ENCODE results near the gene TAF3. TPM values are rescaled to one million over a fixed set of nuclear protein-coding genes. Genes with fewer than 3 reads are reported as not detected.

The TAF3 gene
- total RNA-seq, 8 experiments from 2014 or later = 3.0 to 7.8 (median 5.4) TPM

- 0 to 10% (median 3%) methylated on average over 3 to 12 of the region's 17 CpGs; no CpG with 5 or more reads in 3 of the 10 experiments for WGBS, 10 experiments
- peaks cover 9 to 21% of the 10 kb centered on the region in 2 donors for H3K4me1 ChIP-seq (replicated peaks in 1 of 2)
- in situ Hi-C loops (cut with MboI; ENCODE audit: low pct_unique_long_range_greater_than_20kb in 2 of 9, low sequenced_read_pairs in 9 of 9, unreplicated experiment in 9 of 9) = loop anchor here in 1 of 9 experiments (25.0 kb wide), 1 partner anchor 1159 kb away; no protein-coding TSS in a partner anchor
- H3K4me3 ChIP-seq = peak overlapping the region in 2 of 5 donors; percentile 44 to 48
- ATAC-seq (replicated peaks in 6 of 8) = no peak
- H3K27ac ChIP-seq = no peak overlapping the region
Observed at GRCh38 chr10:8052956-8053445, 234.7 kb downstream of the TAF3 start.

- ATAC-seq (replicated peaks in 6 of 8) = peak; percentile 78 to 94 (median 91)
- no peak overlapping the region for H3K27ac ChIP-seq
- 0 to 11% (median 2%) methylated on average over 1 to 22 of the region's 60 CpGs; no CpG with 5 or more reads in 1 of the 10 experiments for WGBS, 10 experiments
- in situ Hi-C loops (cut with MboI; ENCODE audit: low pct_unique_long_range_greater_than_20kb in 2 of 9, low sequenced_read_pairs in 9 of 9, unreplicated experiment in 9 of 9) = loop anchor here in 1 of 9 experiments (25.0 kb wide), 1 partner anchor 1159 kb away; no protein-coding TSS in a partner anchor
- peaks cover 9 to 21% of the 10 kb centered on the region in 2 donors for H3K4me1 ChIP-seq (replicated peaks in 1 of 2)
- H3K4me3 ChIP-seq = peak overlapping the region; percentile 33 to 48 (median 44)
Observed at GRCh38 chr10:8053446-8054243, 235.3 kb downstream of the TAF3 start.

- peak overlapping the region; percentile 14 to 48 (median 44) for H3K4me3 ChIP-seq
- H3K4me1 ChIP-seq (replicated peaks in 1 of 2) = peaks cover 9 to 21% of the 10 kb centered on the region in 2 donors
- in situ Hi-C loops (cut with MboI; ENCODE audit: low pct_unique_long_range_greater_than_20kb in 2 of 9, low sequenced_read_pairs in 9 of 9, unreplicated experiment in 9 of 9) = loop anchor here in 1 of 9 experiments (25.0 kb wide), 1 partner anchor 1158 kb away; no protein-coding TSS in a partner anchor
- WGBS, 10 experiments = 0 to 4% (median 0%) methylated on average over 2 to 8 of the region's 25 CpGs; no CpG with 5 or more reads in 7 of the 10 experiments
- H3K27ac ChIP-seq = no peak overlapping the region
- ATAC-seq (replicated peaks in 6 of 8) = peak in 6 of 8 experiments; percentile 2 to 7 (median 4)
Observed at GRCh38 chr10:8054244-8054493, 235.9 kb downstream of the TAF3 start.

GRCh38 chr10:8054494-8055407, 236.4 kb downstream of the TAF3 start, which contains the start of gene GATA3:
GATA3 (plus strand) TSS chr10:8054688; CDS start chr10:8055656, 968 bp downstream.
- WGBS, 10 experiments = 0 to 7% (median 0%) methylated on average over 1 to 19 of the region's 65 CpGs; no CpG with 5 or more reads in 3 of the 10 experiments
- no peak within 1 kb of the TSS for H3K27ac ChIP-seq
- ATAC-seq (replicated peaks in 6 of 8) = peak in 6 of 8 experiments; percentile 11 to 33 (median 28)
- peak within 1 kb of the TSS; percentile 33 to 48 (median 44) for H3K4me3 ChIP-seq
- H3K4me1 ChIP-seq (replicated peaks in 1 of 2) = peaks cover 9 to 17% of the 10 kb centered on the region in 2 donors
- in situ Hi-C loops (cut with MboI; ENCODE audit: low pct_unique_long_range_greater_than_20kb in 2 of 9, low sequenced_read_pairs in 9 of 9, unreplicated experiment in 9 of 9) = loop anchor here in 1 of 9 experiments (25.0 kb wide), 1 partner anchor 1158 kb away; no protein-coding TSS in a partner anchor

- Histone ChIP-seq H3K4me1 (replicated peaks in 1 of 2) (peaks cover 3 to 9% of the 10 kb centered on the region in 2 donors), H3K4me3 (no peak overlapping the region), H3K27ac (no peak overlapping the region)
- no peak for ATAC-seq (replicated peaks in 6 of 8)
- 0 to 8% methylated on average over 4 to 12 of the region's 85 CpGs; no CpG with 5 or more reads in 8 of the 10 experiments for WGBS, 10 experiments
- in situ Hi-C loops (cut with MboI; ENCODE audit: low pct_unique_long_range_greater_than_20kb in 2 of 9, low sequenced_read_pairs in 9 of 9, unreplicated experiment in 9 of 9) = loop anchor here in 1 of 9 experiments (25.0 kb wide), 1 partner anchor 1157 kb away; no protein-coding TSS in a partner anchor
Observed at GRCh38 chr10:8055420-8056349, 237.4 kb downstream of the TAF3 start.

- Histone ChIP-seq H3K4me3 (no peak overlapping the region), H3K27ac (no peak overlapping the region), H3K4me1 (replicated peaks in 1 of 2) (peaks cover 3 to 8% of the 10 kb centered on the region in 2 donors)
- no peak for ATAC-seq (replicated peaks in 6 of 8)
- WGBS, 10 experiments = 0 to 82% (median 29%) methylated on average over 1 to 4 of the region's 6 CpGs; no CpG with 5 or more reads in 3 of the 10 experiments
- in situ Hi-C loops (cut with MboI; ENCODE audit: low pct_unique_long_range_greater_than_20kb in 2 of 9, low sequenced_read_pairs in 9 of 9, unreplicated experiment in 9 of 9) = loop anchor here in 1 of 9 experiments (25.0 kb wide), 1 partner anchor 1156 kb away; no protein-coding TSS in a partner anchor
Observed at GRCh38 chr10:8056378-8056777, 238.1 kb downstream of the TAF3 start.

GRCh38 chr10:8056871-8057331, 238.6 kb downstream of the TAF3 start:
- H3K4me3 ChIP-seq = no peak overlapping the region
- WGBS, 10 experiments = 0 to 90% (median 56%) methylated on average over 2 to 12 of the region's 13 CpGs; no CpG with 5 or more reads in 2 of the 10 experiments
- no peak for ATAC-seq (replicated peaks in 6 of 8)
- no peak overlapping the region for H3K27ac ChIP-seq
- in situ Hi-C loops (cut with MboI; ENCODE audit: low pct_unique_long_range_greater_than_20kb in 2 of 9, low sequenced_read_pairs in 9 of 9, unreplicated experiment in 9 of 9) = loop anchor here in 1 of 9 experiments (25.0 kb wide), 1 partner anchor 1155 kb away; no protein-coding TSS in a partner anchor
- H3K4me1 ChIP-seq (replicated peaks in 1 of 2) = peaks cover 3 to 8% of the 10 kb centered on the region in 2 donors

- H3K4me1 ChIP-seq (replicated peaks in 1 of 2) = peaks cover 3 to 8% of the 10 kb centered on the region in 2 donors
- no peak for ATAC-seq (replicated peaks in 6 of 8)
- in situ Hi-C loops (cut with MboI; ENCODE audit: low pct_unique_long_range_greater_than_20kb in 2 of 9, low sequenced_read_pairs in 9 of 9, unreplicated experiment in 9 of 9) = loop anchor here in 1 of 9 experiments (25.0 kb wide), 1 partner anchor 1155 kb away; no protein-coding TSS in a partner anchor
- no peak overlapping the region for H3K27ac ChIP-seq
- H3K4me3 ChIP-seq = no peak overlapping the region
- WGBS, 10 experiments = 20 to 80% (median 40%) methylated on average over 1 to 7 of the region's 15 CpGs; no CpG with 5 or more reads in 2 of the 10 experiments
Observed at GRCh38 chr10:8057636-8058273, 239.4 kb downstream of the TAF3 start.

- WGBS, 10 experiments = 20% methylated on average over 1 to 4 of the region's 45 CpGs; no CpG with 5 or more reads in 8 of the 10 experiments
- in situ Hi-C loops (cut with MboI; ENCODE audit: low pct_unique_long_range_greater_than_20kb in 2 of 9, low sequenced_read_pairs in 9 of 9, unreplicated experiment in 9 of 9) = loop anchor here in 1 of 9 experiments (25.0 kb wide), 1 partner anchor 1154 kb away; no protein-coding TSS in a partner anchor
- H3K27ac ChIP-seq = no peak overlapping the region
- no peak for ATAC-seq (replicated peaks in 6 of 8)
- no peak overlapping the region for H3K4me3 ChIP-seq
- H3K4me1 ChIP-seq (replicated peaks in 1 of 2) = peaks cover 0 to 8% of the 10 kb centered on the region in 2 donors
Observed at GRCh38 chr10:8058274-8059111, 240.2 kb downstream of the TAF3 start.

- Histone ChIP-seq H3K4me3 (no peak overlapping the region), H3K4me1 (replicated peaks in 1 of 2) (peaks cover 0 to 4% of the 10 kb centered on the region in 2 donors), H3K27ac (no peak overlapping the region)
- in situ Hi-C loops (cut with MboI; ENCODE audit: low pct_unique_long_range_greater_than_20kb in 2 of 9, low sequenced_read_pairs in 9 of 9, unreplicated experiment in 9 of 9) = loop anchor here in 1 of 9 experiments (25.0 kb wide), 1 partner anchor 1153 kb away; no protein-coding TSS in a partner anchor
- ATAC-seq (replicated peaks in 6 of 8) = no peak
- 12 to 67% (median 27%) methylated on average over 3 to 14 of the region's 16 CpGs; no CpG with 5 or more reads in 3 of the 10 experiments for WGBS, 10 experiments
Observed at GRCh38 chr10:8059191-8059936, 241.1 kb downstream of the TAF3 start.
